AG08396 (cell line): ENCODE results near the gene HAO1.

Experiments
- DNase-seq: peaks from one replicate; pipeline ENCODE4 v3.0.0; 2012; ENCODE audit warnings: low spot score, mixed read lengths

The HAO1 gene

DNA sequence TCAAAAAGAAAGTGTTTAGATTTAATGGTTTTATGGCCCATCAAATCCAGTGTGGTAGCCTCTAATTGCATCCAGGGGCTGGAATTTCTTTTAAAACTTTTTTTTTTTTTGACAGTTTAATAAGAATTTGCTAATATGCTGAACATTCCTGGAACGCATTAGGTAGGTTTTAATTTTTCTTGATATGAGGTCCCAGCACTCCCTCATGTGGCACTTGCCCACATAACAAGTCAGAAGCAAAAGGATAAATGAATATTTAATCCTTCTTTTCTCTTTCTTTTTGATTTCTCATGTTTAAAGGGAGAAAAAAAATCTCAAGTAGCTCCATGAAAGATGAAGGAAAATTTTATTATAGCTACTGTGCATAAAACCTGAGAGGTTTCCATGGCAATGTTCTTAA is 13.5 kb downstream of the HAO1 start:
- peak; percentile 22 for DNase-seq

DNA sequence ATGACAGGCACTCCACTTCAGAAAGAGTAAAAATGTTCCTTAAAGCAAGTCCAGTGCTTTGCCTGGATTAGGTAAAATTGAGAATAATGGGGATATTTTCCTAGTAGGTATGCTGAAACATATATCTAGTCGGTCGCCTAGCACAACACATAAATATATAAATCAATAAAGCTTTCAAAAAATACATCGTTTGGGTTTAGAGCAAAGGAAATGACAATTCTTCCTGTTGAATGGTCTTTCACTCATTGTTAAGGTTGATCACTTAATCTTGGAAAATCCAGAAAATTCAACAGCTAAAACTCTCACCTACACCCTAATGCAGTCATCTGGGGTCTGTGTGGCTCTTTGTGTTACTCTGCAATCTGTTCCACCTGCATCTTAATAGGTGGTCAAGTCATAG is 13.9 kb downstream of the HAO1 start:
- DNase-seq, result no peak

DNA sequence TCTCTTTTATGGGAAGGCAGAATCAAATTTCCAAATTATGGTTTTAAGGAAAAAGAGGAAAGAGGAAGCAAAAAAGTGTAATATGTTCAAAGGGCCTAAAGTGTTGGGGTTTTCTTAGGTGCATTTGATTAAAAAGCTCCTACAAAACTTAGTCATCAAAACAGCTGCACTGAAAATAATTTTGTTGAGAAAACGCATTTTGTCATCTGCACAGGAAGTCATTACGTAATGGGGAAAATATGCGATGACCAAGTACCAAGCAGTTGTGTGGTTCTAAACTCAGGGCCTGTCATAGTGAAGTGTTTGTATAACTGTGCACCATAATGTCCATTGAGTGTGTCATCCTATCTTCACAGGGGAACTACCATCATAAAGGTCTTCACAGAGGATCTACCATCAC is 15.6 kb downstream of the HAO1 start:
- peak; percentile 72 for DNase-seq

DNA sequence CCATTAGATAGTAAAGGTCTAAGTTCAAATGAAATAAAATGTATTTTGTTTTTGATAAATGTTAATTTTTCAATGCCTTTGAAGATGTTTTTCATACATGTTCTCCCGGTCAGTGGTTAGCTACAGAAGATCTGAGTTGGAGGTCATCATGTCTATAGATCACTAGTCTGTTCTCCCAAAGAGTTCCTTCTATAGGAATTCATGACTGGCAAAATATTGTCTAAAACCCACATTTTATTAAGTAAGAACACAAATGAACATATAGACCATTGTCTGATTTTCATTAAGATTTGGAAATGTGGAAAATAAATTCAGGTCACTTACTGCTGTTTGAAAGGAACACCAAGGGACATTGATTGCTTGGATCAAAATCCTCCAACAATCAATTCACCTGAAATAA is 23.6 kb downstream of the HAO1 start:
- DNase-seq, result no peak

DNA sequence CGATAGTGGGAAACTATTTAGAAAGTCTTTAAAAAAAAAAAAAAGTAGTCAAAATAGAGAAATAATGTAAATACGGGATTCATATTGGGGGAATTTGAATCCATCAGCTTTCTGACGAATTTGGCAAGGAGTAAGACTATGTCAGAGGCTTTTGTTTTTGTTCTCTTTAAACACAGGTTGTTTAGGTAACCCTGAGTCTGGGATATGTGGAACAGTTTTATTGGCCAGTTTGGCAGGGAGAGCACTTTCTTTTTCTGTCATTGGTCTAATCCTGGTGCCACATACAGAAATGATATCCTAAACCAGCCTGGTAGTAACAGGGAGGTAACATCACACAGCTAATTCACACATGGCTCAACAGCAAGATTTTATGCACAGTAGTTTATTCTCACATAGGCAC is 27.7 kb downstream of the HAO1 start:
- DNase-seq, result no peak

DNA sequence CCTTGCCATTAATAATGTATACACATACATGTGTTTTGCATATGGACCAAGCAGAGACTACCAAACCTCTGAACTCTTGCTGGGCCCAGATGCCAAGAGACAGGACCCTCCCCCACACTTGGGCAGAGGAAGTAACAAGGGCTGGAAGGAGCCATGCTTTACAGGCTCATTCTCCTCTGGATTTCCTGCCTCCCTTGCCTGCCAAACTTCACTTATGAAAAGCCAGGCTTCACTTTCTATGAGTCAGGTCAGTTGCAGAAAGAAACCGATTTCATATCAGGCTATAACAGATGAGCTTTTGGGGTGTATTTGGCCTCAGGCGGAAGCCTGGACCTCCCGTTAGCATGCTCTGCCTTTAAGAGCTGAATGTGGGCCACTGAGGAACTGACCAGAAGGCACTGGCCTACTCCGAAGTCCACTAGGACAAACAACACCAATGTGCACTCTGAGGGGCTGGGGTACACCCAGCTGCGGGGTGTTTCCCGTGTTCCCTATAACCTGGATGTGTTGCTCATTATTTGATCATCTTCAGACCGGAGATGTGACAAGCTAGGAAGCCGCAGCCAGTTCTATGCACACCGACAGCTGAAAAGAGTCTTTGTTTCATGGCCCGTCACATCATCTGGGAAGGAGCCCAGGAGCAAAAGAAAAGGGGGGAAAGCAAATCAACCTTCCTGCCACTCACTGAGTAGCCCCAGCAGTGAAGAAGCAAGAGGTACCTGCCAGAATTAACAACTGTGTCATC is 28.5 kb downstream of the HAO1 start:
- no peak for DNase-seq

DNA sequence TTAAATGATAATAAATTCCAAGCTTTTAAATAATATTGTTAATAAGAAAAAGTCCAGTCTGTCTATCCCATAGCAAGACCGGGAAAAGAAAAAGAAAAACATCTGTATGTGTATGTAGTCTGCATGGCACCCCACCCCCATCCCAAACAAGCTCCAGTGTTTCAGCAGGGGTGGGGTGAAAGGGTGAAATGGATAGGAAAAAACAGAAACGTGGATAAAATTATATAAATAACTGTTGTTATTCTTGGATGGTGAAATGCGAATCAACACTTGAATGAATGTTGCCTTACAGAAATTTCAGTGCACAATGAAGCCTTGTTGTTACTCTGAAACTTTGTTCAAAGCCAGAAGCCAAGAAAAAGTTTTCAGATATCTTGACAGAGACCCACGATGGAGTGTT is 31.4 kb downstream of the HAO1 start:
- DNase-seq, result no peak

DNA sequence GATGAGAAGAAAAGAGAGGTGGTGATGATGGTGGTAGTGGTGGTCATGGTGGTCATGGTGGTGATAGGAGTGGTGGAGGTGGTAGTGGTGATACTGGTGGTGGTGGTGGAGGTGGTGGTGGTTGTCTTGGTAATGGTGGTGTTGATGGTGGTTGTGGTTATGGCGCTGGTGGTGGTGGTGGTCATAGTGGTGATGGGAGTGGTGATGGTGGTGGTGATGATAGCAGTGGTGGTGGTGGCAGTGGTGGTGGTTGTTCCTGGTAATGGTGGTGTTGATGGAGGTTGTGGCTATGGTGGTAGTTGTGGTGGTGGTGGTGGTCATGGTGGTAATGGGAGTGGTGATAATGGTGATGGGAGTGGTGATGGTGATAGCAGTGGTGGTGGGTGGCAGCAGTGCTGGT is 36.8 kb downstream of the HAO1 start:
- no peak for DNase-seq

DNA sequence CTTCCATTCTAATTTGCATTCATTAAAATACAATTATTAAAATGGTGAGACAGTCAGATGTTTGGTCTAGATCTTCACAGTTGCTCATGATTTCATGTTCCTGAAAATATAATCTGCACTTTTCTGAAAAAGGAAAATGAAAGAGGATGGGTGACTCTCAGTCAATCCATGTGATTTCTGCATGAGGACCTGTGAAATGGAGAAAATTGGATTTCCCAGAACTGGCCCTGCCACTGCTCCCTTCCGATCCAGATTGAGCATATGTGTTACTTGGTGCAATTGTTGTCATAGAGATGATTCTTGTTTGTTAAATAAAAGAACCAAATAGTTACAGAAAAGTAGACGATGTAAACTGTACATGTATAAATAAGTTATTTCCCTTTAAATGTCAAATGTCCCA is 37.4 kb downstream of the HAO1 start:
- no peak for DNase-seq

DNA sequence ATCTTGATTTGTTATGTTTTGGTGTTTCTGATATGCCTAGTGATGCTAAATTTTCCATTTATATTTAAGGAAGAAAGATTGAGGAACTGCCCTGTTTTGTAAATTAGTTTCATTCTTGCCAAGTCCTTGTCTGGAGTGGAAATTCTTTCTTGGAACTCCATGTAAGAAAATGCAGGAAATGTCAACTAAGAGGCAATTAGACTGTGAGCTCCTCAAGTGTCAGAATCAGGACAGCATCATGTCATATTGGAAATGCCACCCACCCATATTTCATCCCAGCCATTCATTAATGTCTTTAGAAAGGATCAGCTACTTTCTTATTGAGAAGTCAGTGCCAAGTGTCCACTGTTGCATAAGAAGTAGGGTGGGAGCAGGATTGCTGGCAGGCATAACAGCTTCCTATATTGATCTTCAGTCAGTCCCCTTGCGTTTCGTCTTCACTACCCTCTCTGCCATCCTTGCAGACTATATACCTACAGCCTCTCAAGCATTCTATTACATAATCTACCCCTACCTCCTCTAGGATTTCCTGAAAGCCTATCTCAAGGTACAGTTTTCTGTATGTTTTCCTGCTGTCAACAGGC is 42.4 kb downstream of the HAO1 start:
- DNase-seq, result no peak

DNA sequence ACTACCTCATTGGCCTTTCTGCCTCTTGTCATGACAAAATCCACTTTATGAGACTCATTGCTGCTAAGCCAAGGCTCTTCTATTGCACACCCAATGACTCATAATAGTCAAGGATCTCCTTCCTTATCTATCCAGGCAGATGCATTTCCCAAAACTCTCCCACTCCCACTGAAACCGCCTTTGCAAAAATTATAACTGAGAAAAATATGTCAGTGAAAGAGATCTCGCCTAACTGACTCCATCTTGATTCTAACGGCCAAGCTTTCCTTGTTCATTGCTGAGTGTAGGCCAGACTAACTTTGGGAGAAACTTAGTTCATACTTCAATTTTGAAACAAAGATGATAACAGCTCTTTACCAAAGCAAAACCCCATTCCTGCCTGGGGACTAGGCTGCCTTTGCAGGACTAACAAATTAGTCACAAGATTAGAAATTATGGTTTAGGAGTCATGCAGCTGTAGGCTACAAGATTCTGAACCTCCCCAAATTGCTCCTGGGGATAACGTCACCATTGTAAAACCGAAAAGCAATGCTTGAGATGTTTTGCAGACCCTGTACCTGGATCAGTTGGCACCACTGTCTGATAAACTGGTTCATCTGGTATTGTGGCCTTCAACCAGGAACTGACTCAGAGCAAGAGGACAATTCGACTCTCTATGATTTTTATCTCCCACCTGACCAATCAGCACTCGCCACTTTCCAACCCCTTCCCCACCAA is 47.1 kb downstream of the HAO1 start:
- no peak for DNase-seq

DNA sequence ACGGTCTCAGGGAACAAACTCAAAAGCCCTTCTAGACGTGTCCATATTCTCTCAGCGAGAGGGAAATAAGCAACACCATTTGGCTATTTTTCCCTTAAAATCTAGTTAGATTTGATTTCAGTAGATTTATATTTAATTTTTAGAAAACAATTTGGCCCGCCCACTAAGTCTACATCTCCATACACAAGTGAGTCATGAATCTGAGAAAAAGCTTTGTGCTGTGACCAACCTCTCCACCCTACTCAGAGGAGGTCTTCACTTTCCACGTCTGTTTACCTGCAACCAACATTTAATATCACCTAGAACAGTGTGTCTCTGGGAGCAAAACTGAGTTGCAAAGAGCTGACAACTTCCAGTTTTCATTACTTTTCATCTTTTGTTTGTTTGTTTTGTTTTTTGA is 48.6 kb downstream of the HAO1 start:
- DNase-seq, result no peak

DNA sequence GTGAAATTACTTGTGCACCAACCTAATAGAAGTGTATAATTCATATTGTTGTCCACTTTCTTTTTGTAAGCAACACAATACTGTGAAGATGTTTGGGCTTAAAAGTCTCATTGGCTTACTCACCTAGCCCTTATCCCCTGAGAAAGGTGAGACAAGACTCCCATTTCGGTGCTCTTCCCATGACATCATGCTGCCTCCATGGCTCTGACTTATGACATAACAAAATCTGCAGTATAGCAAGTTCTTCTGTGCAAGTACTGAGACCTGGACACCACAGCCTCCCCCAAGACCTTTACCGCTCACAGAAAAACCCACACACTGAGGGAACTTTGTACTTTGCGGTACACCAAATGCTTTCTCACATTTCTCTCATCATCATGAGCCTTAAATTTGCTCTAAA is 50.5 kb downstream of the HAO1 start:
- no peak for DNase-seq

DNA sequence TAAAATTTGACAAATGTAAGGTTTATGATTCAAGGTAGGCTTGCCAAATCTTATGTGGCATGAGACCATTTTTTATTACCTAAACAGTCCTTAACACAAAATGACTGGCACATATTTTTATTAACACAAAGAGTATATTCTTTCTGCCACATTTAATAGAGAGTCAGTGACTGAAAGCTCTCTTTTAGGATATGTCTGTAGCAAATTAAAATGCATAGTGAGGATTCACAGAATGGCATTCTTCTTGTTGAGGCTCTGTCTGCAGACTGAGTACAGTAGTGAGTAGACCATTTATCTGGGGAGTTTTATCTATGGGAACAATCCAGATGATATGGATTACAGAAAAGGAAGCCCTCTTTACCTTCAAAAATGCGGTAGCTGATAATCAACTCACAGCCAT is 56.5 kb downstream of the HAO1 start:
- no peak for DNase-seq

DNA sequence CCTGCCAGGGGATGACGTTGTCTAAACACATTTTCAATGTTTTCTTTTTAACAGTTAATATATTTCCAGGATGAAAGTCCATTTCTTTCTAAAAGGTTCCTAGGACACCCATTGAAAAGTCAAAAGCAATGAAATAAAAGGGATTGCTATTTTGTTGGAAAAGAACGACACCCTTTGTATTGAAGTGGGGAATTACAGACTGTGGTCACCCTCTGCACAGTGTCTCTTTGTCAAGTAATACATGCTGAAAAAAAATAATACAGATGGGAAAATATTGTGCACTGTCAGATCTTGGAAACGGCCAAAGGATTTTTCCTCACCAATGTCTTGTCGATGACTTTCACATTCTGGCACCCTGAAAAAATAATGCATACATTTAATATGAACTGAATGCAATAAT is 56.9 kb downstream of the HAO1 start:
- no peak for DNase-seq

DNA sequence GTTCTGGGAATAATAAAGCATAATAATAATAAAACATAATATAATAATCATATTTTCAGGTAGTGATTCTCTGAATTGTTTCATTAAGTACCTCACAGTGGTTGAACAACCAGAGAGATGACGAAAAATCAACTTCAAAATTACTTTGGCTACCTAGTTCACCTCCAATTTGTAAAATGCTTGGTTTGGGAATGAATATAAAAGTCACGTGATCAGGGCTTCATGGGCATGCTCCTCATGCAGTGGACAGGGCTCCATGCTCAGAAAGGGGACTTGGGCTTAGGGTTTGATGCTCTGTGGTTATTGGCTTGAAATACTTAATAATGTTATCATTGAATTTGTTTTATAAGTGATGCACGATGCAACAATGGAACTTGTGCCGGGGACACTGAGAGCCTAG is 58.2 kb downstream of the HAO1 start:
- DNase-seq, result no peak

DNA sequence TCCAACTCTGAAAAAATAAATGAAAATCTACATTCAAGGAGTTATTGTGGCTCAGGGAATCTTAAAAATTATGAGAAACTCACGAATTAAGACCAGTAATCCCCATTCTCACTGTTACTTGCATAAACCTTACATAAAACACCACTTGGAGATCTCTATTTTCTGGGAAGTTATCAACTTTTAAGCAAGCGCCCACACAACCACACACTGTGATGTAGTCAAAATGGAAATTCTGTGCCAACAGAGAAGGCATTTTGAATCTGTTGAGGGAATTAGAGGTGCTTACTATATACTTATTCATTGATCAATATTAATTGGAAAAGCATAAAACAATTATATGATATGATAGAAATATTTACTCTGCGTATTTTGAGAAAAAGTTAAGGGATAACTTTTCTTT is 58.7 kb downstream of the HAO1 start:
- DNase-seq, result no peak

DNA sequence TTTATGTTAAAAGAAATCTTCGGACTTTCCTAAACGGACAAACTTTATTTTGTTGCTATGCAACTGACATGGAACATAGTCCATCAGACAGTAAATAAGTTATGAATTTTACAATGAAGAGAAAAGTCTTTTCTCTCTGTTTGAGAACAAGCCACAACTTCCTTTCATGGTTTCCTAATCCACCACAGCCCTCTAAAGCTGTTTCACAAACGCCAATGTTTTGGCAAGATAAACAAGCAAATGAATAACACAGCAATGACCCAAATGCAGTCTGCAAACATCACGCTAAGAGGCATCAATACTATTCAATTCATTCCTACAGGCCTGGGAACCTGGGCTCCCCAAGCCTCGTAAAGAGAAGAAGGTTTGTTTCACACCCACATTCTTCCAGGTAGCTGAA is 60.4 kb downstream of the HAO1 start:
- peak; percentile 65 for DNase-seq

DNA sequence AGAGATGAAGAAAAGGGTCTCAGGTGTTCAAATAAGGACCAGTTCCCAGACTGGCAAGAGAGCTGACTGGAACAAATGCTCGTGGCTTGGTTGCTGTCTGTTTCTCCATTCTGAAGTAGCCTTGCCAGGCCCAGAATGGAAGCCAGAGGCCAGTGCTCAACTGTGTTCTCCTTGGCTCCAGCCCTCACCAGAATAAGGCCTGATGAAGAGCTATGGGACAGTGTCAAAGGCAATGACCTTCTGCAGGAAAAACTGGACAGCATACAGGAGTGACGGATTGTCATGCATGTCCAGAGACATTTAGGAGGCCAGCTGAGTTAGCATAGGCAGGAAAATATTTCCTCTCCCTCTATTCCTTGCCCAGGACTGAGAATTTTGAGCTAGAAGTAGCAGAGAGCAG is 72.2 kb downstream of the HAO1 start:
- DNase-seq, result no peak

DNA sequence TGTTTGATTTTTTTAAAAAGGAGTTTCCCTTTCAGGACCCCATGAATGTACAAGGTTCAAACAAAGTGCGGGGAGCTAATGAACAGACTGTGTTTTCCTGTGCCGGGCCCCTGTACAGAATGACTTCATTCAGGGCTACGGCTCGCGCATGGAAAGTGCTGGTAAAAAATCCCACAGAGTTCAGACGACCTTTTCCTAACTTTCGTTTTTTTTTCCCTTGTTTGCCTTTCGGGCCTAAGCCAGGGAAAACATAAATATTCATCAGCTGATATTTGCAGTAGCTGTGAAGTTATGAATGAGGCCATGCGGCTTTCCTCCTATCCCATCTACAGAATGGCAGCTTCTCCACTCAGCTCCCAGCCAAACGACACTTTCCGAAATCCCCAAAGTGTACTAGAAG is 74.0 kb downstream of the HAO1 start:
- DNase-seq, result no peak

DNA sequence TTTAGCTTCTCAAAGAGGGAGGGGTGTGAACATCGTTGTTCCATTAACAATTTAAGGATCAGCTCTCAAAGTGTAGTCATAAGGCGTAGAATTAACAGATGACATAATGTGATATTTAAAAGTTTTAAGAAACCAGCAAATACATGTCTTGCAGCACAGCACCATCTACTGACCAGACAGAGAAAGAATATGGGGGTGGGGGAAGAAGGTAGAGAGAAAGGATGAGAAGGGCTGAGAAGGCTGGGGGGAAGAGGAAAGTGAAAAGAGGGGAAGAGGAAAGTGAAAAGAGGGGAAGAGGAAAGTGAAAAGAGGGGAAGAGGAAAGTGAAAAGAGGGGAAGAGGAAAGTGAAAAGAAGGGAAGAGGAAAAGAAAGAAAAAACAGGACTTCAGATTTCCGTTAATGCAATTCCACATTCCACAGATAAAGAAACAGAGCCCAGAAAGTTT is 80.9 kb downstream of the HAO1 start:
- DNase-seq, result peak; percentile 29

DNA sequence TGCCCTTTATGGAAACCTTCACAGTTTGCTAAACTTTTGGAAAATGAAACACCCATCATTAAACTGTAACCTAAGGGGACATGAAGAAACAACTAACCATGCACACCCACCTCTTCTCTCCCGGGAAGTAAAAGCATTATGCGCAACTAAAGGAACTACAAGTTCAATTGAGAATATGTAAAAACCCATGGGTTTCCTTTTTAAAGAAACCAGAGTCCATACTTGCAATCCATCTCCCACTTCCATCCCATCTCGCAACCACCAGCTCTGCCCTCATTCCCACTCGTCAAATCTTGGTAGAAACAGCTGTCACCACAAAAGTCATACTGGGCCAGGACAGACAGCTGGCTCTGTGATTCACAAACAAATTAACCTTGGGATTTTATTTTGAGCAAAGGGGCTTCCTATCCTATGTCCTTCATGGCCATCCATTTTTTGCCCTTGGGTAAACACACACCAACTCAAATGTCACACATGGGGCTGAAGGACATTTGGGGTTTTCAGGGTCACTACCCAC is 81.5 kb downstream of the HAO1 start:
- DNase-seq, result no peak

DNA sequence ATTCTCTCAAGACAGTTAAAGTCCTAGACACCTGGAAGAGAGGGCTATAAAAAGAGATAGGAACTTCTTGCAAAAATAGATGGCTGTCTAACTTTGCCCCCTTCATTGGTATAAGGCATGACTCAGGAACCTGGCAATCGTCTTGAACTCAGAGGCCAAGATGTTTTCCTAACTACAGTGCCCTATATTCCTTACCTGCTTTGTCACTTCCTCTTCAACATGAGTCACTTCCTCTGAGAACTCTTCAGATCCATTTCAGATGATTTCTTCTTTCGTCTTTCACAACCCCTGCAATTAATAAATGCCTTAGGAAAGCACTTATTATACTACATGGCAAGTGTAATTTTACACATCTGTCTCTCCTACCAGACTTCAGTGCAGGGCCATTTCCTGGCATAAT is 83.5 kb downstream of the HAO1 start:
- no peak for DNase-seq
